HG03196 (cell line): Measurements from ENCODE around the gene KRTAP19-1.
"Not testable (repeated sequence)": the region's sequence is repeated elsewhere in the genome, so short reads cannot be mapped to it uniquely, and the experiment has no call there.

Experiments used
- ATAC-seq: cut with Tn5 transposase; IDR thresholded peaks from one replicate; pipeline ENCODE4 v1.9.1; 2021; ENCODE audit not compliant: unreplicated experiment

The KRTAP19-1 gene

GRCh38 chr21:30480145-30480544, at the start of gene KRTAP19-1:
Gene KRTAP19-1 (minus strand): TSS chr21:30480367. CDS start chr21:30480317, 50 bp downstream.
- ATAC-seq, result no peak

- ATAC-seq, result no peak
Observed at GRCh38 chr21:30518876-30519275, 38.7 kb upstream of the KRTAP19-1 start.

- ATAC-seq, result no peak
Observed at GRCh38 chr21:30515681-30516080, 35.5 kb upstream of the KRTAP19-1 start.

GRCh38 chr21:30505621-30506205, 25.5 kb upstream of the KRTAP19-1 start:
- not testable (repeated sequence) for ATAC-seq

GRCh38 chr21:30502041-30502440, 21.9 kb upstream of the KRTAP19-1 start, which contains the start of gene KRTAP19-5:
Gene KRTAP19-5 (minus strand): TSS chr21:30502141. CDS start chr21:30502090, 51 bp downstream.
- ATAC-seq, result no peak

- no peak for ATAC-seq
Observed at GRCh38 chr21:30497065-30497464, 16.9 kb upstream of the KRTAP19-1 start, which contains the start of gene KRTAP19-4. Gene KRTAP19-4 (minus strand): TSS chr21:30497165. CDS start chr21:30497110, 55 bp downstream.

GRCh38 chr21:30491963-30492428, 11.8 kb upstream of the KRTAP19-1 start, which contains the start of gene KRTAP19-3:
Gene KRTAP19-3 (minus strand): TSS chr21:30492013. CDS start chr21:30491957, 56 bp downstream.
- no peak for ATAC-seq

- no peak for ATAC-seq
Observed at GRCh38 chr21:30487336-30487735, 7.2 kb upstream of the KRTAP19-1 start, which contains the start of gene KRTAP19-2. Gene KRTAP19-2 (minus strand): TSS chr21:30487436. CDS start chr21:30487348, 88 bp downstream.

GRCh38 chr21:30486180-30486579, 6.0 kb upstream of the KRTAP19-1 start:
- ATAC-seq, result no peak

GRCh38 chr21:30482130-30482529, 2.0 kb upstream of the KRTAP19-1 start:
- ATAC-seq, result no peak

GRCh38 chr21:30479259-30479658, 908 bp downstream of the KRTAP19-1 start:
- no peak for ATAC-seq

- no peak for ATAC-seq
Observed at GRCh38 chr21:30478004-30478403, 2.2 kb downstream of the KRTAP19-1 start.

GRCh38 chr21:30468900-30469714, 11.1 kb downstream of the KRTAP19-1 start:
- ATAC-seq, result no peak

- no peak for ATAC-seq
Observed at GRCh38 chr21:30463713-30464112, 16.5 kb downstream of the KRTAP19-1 start.

GRCh38 chr21:30448514-30448913, 31.7 kb downstream of the KRTAP19-1 start:
- no peak for ATAC-seq

- no peak for ATAC-seq
Observed at GRCh38 chr21:30447056-30447455, 33.1 kb downstream of the KRTAP19-1 start.

- no peak for ATAC-seq
Observed at GRCh38 chr21:30444204-30444603, 36.0 kb downstream of the KRTAP19-1 start.

- no peak for ATAC-seq
Observed at GRCh38 chr21:30443226-30443625, 36.9 kb downstream of the KRTAP19-1 start.

GRCh38 chr21:30439975-30440374, 40.2 kb downstream of the KRTAP19-1 start, which contains the start of gene KRTAP15-1:
Gene KRTAP15-1 (plus strand): TSS chr21:30440275. CDS start chr21:30440328, 53 bp downstream.
- no peak for ATAC-seq

- no peak for ATAC-seq
Observed at GRCh38 chr21:30437010-30437565, 43.1 kb downstream of the KRTAP19-1 start.

- ATAC-seq, result no peak
Observed at GRCh38 chr21:30434033-30434631, 46.0 kb downstream of the KRTAP19-1 start.
